WTC11 (cell line): ENCODE results near the gene C1QTNF8. TPM values are rescaled to one million over a fixed set of nuclear protein-coding genes. Genes with fewer than 3 reads are reported as not detected.

ENCODE experiments used
- ATAC-seq: fragments of 200-7000 bp; cut with Tn5 transposase; 2 replicates; pipeline ENCODE4 v1.10.0; 2021; ENCODE audit warnings: mild to moderate bottlenecking, moderate library complexity
- CTCF ChIA-PET: fragments of 300-600 bp; sonication (Branson Sonifier 250); formaldehyde crosslinking; loops from one replicate; lab custom pipeline; 2021; ENCODE audit warnings: antibody characterized with exemption; lab: Charles Lee
- POLR2A ChIA-PET: fragments of 350-600 bp; sonication (Branson Sonifier 250); formaldehyde crosslinking; loops from one replicate; lab custom pipeline; 2021; ENCODE audit warnings: antibody characterized with exemption; lab: Charles Lee
- DNase-seq: peaks from one replicate; pipeline ENCODE4 v3.0.0; 2021; ENCODE audit warnings: low spot score
- H3K27ac Mint-ChIP-seq: 2 replicates; pipeline ENCODE4 v1.8.0; 2021; ENCODE audit warnings: mixed read lengths
- H3K27me3 Mint-ChIP-seq: 2 replicates; pipeline ENCODE4 v1.8.0; 2021; ENCODE audit warnings: low read depth, mild to moderate bottlenecking, moderate library complexity, mixed read lengths
- H3K36me3 Mint-ChIP-seq: 2 replicates; pipeline ENCODE4 v1.8.0; 2021; ENCODE audit warnings: mixed read lengths
- H3K4me1 Mint-ChIP-seq: 2 replicates; pipeline ENCODE4 v1.8.0; 2022; ENCODE audit warnings: mixed read lengths
- H3K4me3 Mint-ChIP-seq: 2 replicates; pipeline ENCODE4 v1.8.0; 2021; ENCODE audit warnings: mild to moderate bottlenecking, moderate library complexity, mixed read lengths
- H3K9me3 Mint-ChIP-seq: 2 replicates; pipeline ENCODE4 v1.8.0; 2021; ENCODE audit warnings: mixed read lengths
- ESRRA ChIP-seq: sonication (generic); formaldehyde crosslinking; IDR thresholded peaks from 2 replicates; pipeline ENCODE4 v1.8.1; 2022; ENCODE audit warnings: mild to moderate bottlenecking, missing genetic modification reagents, borderline replicate concordance
- ETV6 ChIP-seq: sonication (generic); formaldehyde crosslinking; IDR thresholded peaks from 2 replicates; pipeline ENCODE4 v1.8.1; 2022; ENCODE audit warnings: mild to moderate bottlenecking, missing genetic modification reagents
- GTF2I ChIP-seq: fragments of 250-450 bp; sonication (Bioruptor Pico); conservative IDR thresholded peaks from 2 replicates; pipeline ENCODE4 v1.4.0; 2021; ENCODE audit warnings: mild to moderate bottlenecking
- HMGXB4 ChIP-seq: sonication (generic); formaldehyde crosslinking; IDR thresholded peaks from 2 replicates; pipeline ENCODE4 v1.8.1; 2023; ENCODE audit warnings: mild to moderate bottlenecking, moderate library complexity, missing genetic modification reagents
- NFYB ChIP-seq: sonication (generic); formaldehyde crosslinking; conservative IDR thresholded peaks from 2 replicates; pipeline ENCODE4 v1.8.0; 2022; ENCODE audit warnings: low read depth, missing genetic modification reagents
- NR2C2 ChIP-seq: sonication (generic); formaldehyde crosslinking; IDR thresholded peaks from 2 replicates; pipeline ENCODE4 v1.8.0; 2022; ENCODE audit warnings: mild to moderate bottlenecking, missing genetic modification reagents
- TP53 ChIP-seq: sonication (generic); formaldehyde crosslinking; IDR thresholded peaks from 2 replicates; pipeline ENCODE4 v1.8.1; 2023; ENCODE audit warnings: mild to moderate bottlenecking, missing genetic modification reagents
- ZBTB43 ChIP-seq: sonication (generic); formaldehyde crosslinking; IDR thresholded peaks from 2 replicates; pipeline ENCODE4 v1.8.1; 2023; ENCODE audit warnings: mild to moderate bottlenecking, missing genetic modification reagents
- ZMAT4 ChIP-seq: fragments of 250-450 bp; sonication (Bioruptor Pico); IDR thresholded peaks from 2 replicates; pipeline ENCODE4 v1.9.0; 2021; ENCODE audit warnings: mild to moderate bottlenecking
- ZNF219 ChIP-seq: sonication (generic); formaldehyde crosslinking; IDR thresholded peaks from 2 replicates; pipeline ENCODE4 v1.8.0; 2023; ENCODE audit warnings: missing genetic modification reagents, mild to moderate bottlenecking, borderline replicate concordance
- ZNF232 ChIP-seq: sonication (generic); formaldehyde crosslinking; IDR thresholded peaks from 2 replicates; pipeline ENCODE4 v1.8.0; 2022; ENCODE audit warnings: mild to moderate bottlenecking, missing genetic modification reagents
- ZNF263 ChIP-seq: sonication (generic); formaldehyde crosslinking; IDR thresholded peaks from 2 replicates; pipeline ENCODE4 v1.8.1; 2022; ENCODE audit warnings: low read depth, mild to moderate bottlenecking, moderate library complexity, missing genetic modification reagents
- ZNF317 ChIP-seq: sonication (generic); formaldehyde crosslinking; IDR thresholded peaks from 2 replicates; pipeline ENCODE4 v1.8.1; 2023; ENCODE audit warnings: low read depth, mild to moderate bottlenecking, moderate library complexity, missing genetic modification reagents, borderline replicate concordance
- ZNF423 ChIP-seq: fragments of 250-450 bp; sonication (Bioruptor Pico); IDR thresholded peaks from 2 replicates; pipeline ENCODE4 v2.1.2; 2022; ENCODE audit warnings: mild to moderate bottlenecking, moderate library complexity
- total RNA-seq: library from RNA; stranded (reverse); gene quantifications from 3 replicates; pipeline ENCODE4 v1.2.3, GENCODE V29; 2021
- TF ChIP-seq, protein P1 (sequence below): sonication (generic); formaldehyde crosslinking; IDR thresholded peaks from 2 replicates; pipeline ENCODE4 v1.8.0; 2022; ENCODE audit warnings: mild to moderate bottlenecking, missing genetic modification reagents

The C1QTNF8 gene
- total RNA-seq, 1 experiment from 2014 or later: 0.13 TPM

DNA sequence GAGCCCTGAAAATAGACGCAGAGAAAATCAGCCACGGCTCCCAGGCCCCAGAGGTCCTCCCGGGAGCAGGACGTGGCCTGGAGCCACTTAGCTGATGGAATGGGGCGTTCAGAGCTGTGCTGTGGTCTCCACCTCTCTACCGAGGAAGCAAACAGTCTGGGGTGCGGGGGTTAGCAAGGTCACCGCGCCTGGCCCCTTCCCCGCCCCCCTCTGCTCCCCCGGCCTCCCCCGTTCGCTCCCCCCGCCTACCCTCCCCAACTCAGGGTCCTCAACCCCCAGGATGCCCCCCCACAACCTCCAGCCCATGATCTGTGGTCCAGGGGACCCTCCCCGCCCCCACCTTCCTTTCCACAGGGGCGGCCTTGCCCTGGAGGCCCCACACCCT, 20.6 kb upstream of the C1QTNF8 start:
- TF ChIP-seq ZNF232 (CRISPR knock-in tag): no peak
- TF ChIP-seq TP53 (CRISPR knock-in tag): no peak
- peaks cover 5% of the 10 kb centered on the region; the same call in 1 of the 2 replicates for H3K27me3 Mint-ChIP-seq
- H3K36me3 Mint-ChIP-seq: no peaks in the 10 kb centered on the region
- H3K4me3 Mint-ChIP-seq: no peak overlapping the region
- ATAC-seq (no peak), DNase-seq (no peak)
- no peak overlapping the region for H3K27ac Mint-ChIP-seq
- ChIA-PET POLR2A (no interaction called here), CTCF (interaction anchor here (0.5 kb wide), 1 partner anchor 19 kb away, joined by 4 read pairs; no protein-coding TSS in a partner anchor)
- H3K9me3 Mint-ChIP-seq: no peaks in the 10 kb centered on the region
- H3K4me1 Mint-ChIP-seq: no peaks in the 10 kb centered on the region

GRCh38 chr16:1113889-1114526, 18.0 kb upstream of the C1QTNF8 start:
- DNase-seq (no peak), ATAC-seq (no peak)
- H3K9me3 Mint-ChIP-seq: no peaks in the 10 kb centered on the region
- POLR2A ChIA-PET: no interaction called here
- H3K36me3 Mint-ChIP-seq: no peaks in the 10 kb centered on the region
- H3K4me3 Mint-ChIP-seq: no peak overlapping the region
- no peaks in the 10 kb centered on the region for H3K4me1 Mint-ChIP-seq
- TF ChIP-seq, protein P1, sequence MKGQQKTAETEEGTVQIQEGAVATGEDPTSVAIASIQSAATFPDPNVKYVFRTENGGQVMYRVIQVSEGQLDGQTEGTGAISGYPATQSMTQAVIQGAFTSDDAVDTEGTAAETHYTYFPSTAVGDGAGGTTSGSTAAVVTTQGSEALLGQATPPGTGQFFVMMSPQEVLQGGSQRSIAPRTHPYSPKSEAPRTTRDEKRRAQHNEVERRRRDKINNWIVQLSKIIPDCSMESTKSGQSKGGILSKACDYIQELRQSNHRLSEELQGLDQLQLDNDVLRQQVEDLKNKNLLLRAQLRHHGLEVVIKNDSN: no peak
- TF ChIP-seq ZNF263: peak; percentile 64; the same call in 1 of the 2 replicates
- TF ChIP-seq, all 79 proteins: peak for 1
- CTCF ChIA-PET: interaction anchor here (2.4 kb wide), 1 partner anchor 11 kb away, joined by 8 read pairs; no protein-coding TSS in a partner anchor
- Mint-ChIP-seq H3K27me3 (peaks cover 18% of the 10 kb centered on the region; the same call in 1 of the 2 replicates), H3K27ac (no peak overlapping the region)

GRCh38 chr16:1113489-1113888, 17.4 kb upstream of the C1QTNF8 start:
- ChIA-PET CTCF (interaction anchor here (2.4 kb wide), 1 partner anchor 11 kb away, joined by 8 read pairs; no protein-coding TSS in a partner anchor), POLR2A (no interaction called here)
- no peaks in the 10 kb centered on the region for H3K9me3 Mint-ChIP-seq
- no peak overlapping the region for H3K27ac Mint-ChIP-seq
- H3K4me3 Mint-ChIP-seq: no peak overlapping the region
- H3K27me3 Mint-ChIP-seq: peaks cover 18% of the 10 kb centered on the region; the same call in 1 of the 2 replicates
- no peaks in the 10 kb centered on the region for H3K36me3 Mint-ChIP-seq
- ATAC-seq (no peak), DNase-seq (no peak)
- TF ChIP-seq NR2C2 (CRISPR knock-in tag): no peak
- TF ChIP-seq NFYB: no peak
- no peak for TF ChIP-seq ETV6 (CRISPR knock-in tag)
- TF ChIP-seq HMGXB4 (CRISPR knock-in tag): no peak
- no peak for TF ChIP-seq ZNF219
- no peak for TF ChIP-seq ZBTB43 (CRISPR knock-in tag)
- TF ChIP-seq ZMAT4 (CRISPR knock-in tag): no peak
- no peak for TF ChIP-seq ZNF317 (CRISPR knock-in tag)
- TF ChIP-seq GTF2I (CRISPR knock-in tag): no peak
- no peak for TF ChIP-seq ZNF423
- no peak for TF ChIP-seq ESRRA
- no peaks in the 10 kb centered on the region for H3K4me1 Mint-ChIP-seq
